HCT116 (cell line): ENCODE data around the gene ARHGAP10. TPM values are rescaled to one million over a fixed set of nuclear protein-coding genes. Genes with fewer than 3 reads are reported as not detected.

Experiments used
- ATAC-seq: fragments of 200-7000 bp; cut with Tn5 transposase; 2 replicates; pipeline ENCODE4 v1.9.1; 2020; ENCODE audit warnings: mild to moderate bottlenecking, moderate library complexity
- BruUV-seq: library from RNA; stranded (reverse); fragments of 400-500 nt; replicated peaks from 2 replicates; lab custom pipeline; 2021; lab: Mats Ljungman, UMichigan
- CTCF ChIA-PET: fragments of 300-600 bp; sonication (Branson Sonifier 250); formaldehyde crosslinking; loops from one replicate; lab custom pipeline; 2021; ENCODE audit warnings: antibody characterized with exemption; lab: Charles Lee
- POLR2A ChIA-PET: fragments of 300-600, 350-600 bp; sonication (Branson Sonifier 250); formaldehyde crosslinking; loops from one replicate; lab custom pipeline; 2021; ENCODE audit warnings: antibody characterized with exemption; lab: Charles Lee
- RAD21 ChIA-PET, 2 experiments: fragments of 300-600 bp; sonication (Branson Sonifier 250); formaldehyde crosslinking; loops; one replicate each; lab custom pipeline; 2023; ENCODE audit warnings: low total read pairs in 2 of 2; ENCODE audit not compliant: uncharacterized antibody in 2 of 2, unreplicated experiment in 2 of 2, low non-redundant PET in 1 of 2; lab: Charles Lee
- DNase-seq: peaks from one replicate; pipeline ENCODE4 v3.0.0-alpha.2; 2010; ENCODE audit warnings: low read depth, low spot score
- H2AFZ ChIP-seq: fragments of 200-600 bp; shearing (Covaris generic), sonication (generic); 2 replicates; pipeline ENCODE4 v1.6.1; 2017; ENCODE audit warnings: low read depth, mixed run types, mixed read lengths, antibody characterized with exemption, low read length; ENCODE audit not compliant: poor library complexity, severe bottlenecking
- H3K27ac ChIP-seq: 2 replicates; pipeline ENCODE4 v1.5.1; 2012; ENCODE audit warnings: low read depth, low read length
- H3K27me3 ChIP-seq: fragments of 200-600 bp; sonication (generic); 2 replicates; pipeline ENCODE4 v1.6.1; 2016; ENCODE audit warnings: mixed run types, low read length, mixed read lengths; ENCODE audit not compliant: insufficient read depth
- H3K36me3 ChIP-seq, 2 experiments: fragments of 200-500 bp in 1 of 2; fragments of 200-600 bp in 1 of 2; sonication (Bioruptor generic) in 1 of 2; sonication (generic) in 1 of 2; 2 replicates each; pipeline versions ENCODE4 v1.5.1 to v1.6.1; 2014 to 2016; ENCODE audit warnings: low read length in 2 of 2, inconsistent platforms in 1 of 2, mixed read lengths in 1 of 2, mixed run types in 1 of 2; ENCODE audit not compliant: insufficient read depth in 2 of 2, control insufficient read depth in 1 of 2
- H3K4me1 ChIP-seq, 2 experiments: fragments of 200-600 bp in 1 of 2; sonication (generic) in 1 of 2; 2 replicates each; pipeline versions ENCODE4 v1.5.1 to v1.6.1; 2012 to 2017; ENCODE audit warnings: low read length in 2 of 2, inconsistent platforms in 1 of 2, mild to moderate bottlenecking in 1 of 2, mixed read lengths in 1 of 2, mixed run types in 1 of 2, moderate library complexity in 1 of 2; ENCODE audit not compliant: insufficient read depth in 2 of 2, control insufficient read depth in 1 of 2
- H3K4me2 ChIP-seq: fragments of 200-600 bp; sonication (generic); 2 replicates; pipeline ENCODE4 v1.6.1; 2017; ENCODE audit warnings: mixed run types, low read length, mixed read lengths
- H3K4me3 ChIP-seq, 2 experiments: fragments of 200-600 bp in 1 of 2; sonication (generic) in 1 of 2; replicated peaks in 1 of 2; 2 replicates each; pipeline ENCODE4 v1.5.1; 2011 to 2016; ENCODE audit warnings: low read length in 2 of 2, control low read depth in 1 of 2, low read depth in 1 of 2, mild to moderate bottlenecking in 1 of 2, mixed read lengths in 1 of 2, mixed run types in 1 of 2
- H3K79me2 ChIP-seq: fragments of 200-600 bp; sonication (generic); 2 replicates; pipeline ENCODE4 v1.6.1; 2017; ENCODE audit warnings: mild to moderate bottlenecking, mixed run types, low read length, moderate library complexity, mixed read lengths; ENCODE audit not compliant: insufficient read depth
- H3K9ac ChIP-seq: fragments of 200-600 bp; sonication (generic); 2 replicates; pipeline ENCODE4 v1.6.1; 2016; ENCODE audit warnings: low read length, mixed read lengths
- H3K9me2 ChIP-seq: fragments of 200-600 bp; sonication (generic), shearing (Covaris generic); 2 replicates; pipeline ENCODE4 v1.6.1; 2017; ENCODE audit warnings: mixed run types, mild to moderate bottlenecking, moderate library complexity; ENCODE audit not compliant: insufficient read depth
- H3K9me3 ChIP-seq, 2 experiments: fragments of 200-500 bp in 1 of 2; fragments of 200-600 bp in 1 of 2; sonication (Bioruptor generic) in 1 of 2; sonication (generic) in 1 of 2; 2 replicates each; pipeline ENCODE4 v1.6.1; 2014 to 2017; ENCODE audit warnings: low read length in 2 of 2, mixed read lengths in 2 of 2, inconsistent platforms in 1 of 2, low read depth in 1 of 2, mild to moderate bottlenecking in 1 of 2, mixed run types in 1 of 2, moderate library complexity in 1 of 2; ENCODE audit not compliant: control insufficient read depth in 1 of 2, insufficient read depth in 1 of 2
- H4K20me1 ChIP-seq: fragments of 200-600 bp; sonication (generic), shearing (Covaris generic); 2 replicates; pipeline ENCODE4 v1.6.1; 2017; ENCODE audit warnings: mixed run types, mild to moderate bottlenecking, moderate library complexity; ENCODE audit not compliant: insufficient read depth
- CBX3 ChIP-seq: IDR thresholded peaks from 2 replicates; pipeline ENCODE4 v1.6.1; 2012; ENCODE audit warnings: low read depth
- CEBPB ChIP-seq: IDR thresholded peaks from 2 replicates; pipeline ENCODE4 v1.6.1; 2012; ENCODE audit warnings: low read depth
- EGR1 ChIP-seq: IDR thresholded peaks from 2 replicates; pipeline ENCODE4 v1.6.1; 2012; ENCODE audit warnings: low read depth
- ELF1 ChIP-seq: IDR thresholded peaks from 2 replicates; pipeline ENCODE4 v1.6.1; 2012; ENCODE audit warnings: low read depth, borderline replicate concordance
- EZH2 ChIP-seq: fragments of 200-600 bp; sonication (generic); IDR thresholded peaks from 2 replicates; pipeline ENCODE4 v1.6.1; 2017; ENCODE audit warnings: antibody characterized with exemption, mixed run types
- EZH2phosphoT487 ChIP-seq: fragments of 200-600 bp; IDR thresholded peaks from 2 replicates; pipeline ENCODE4 v1.6.1; 2018; ENCODE audit warnings: antibody characterized with exemption, borderline replicate concordance
- JUND ChIP-seq: IDR thresholded peaks from 2 replicates; pipeline ENCODE4 v1.6.1; 2012
- RAD21 ChIP-seq: IDR thresholded peaks from 2 replicates; pipeline ENCODE4 v1.6.1; 2012; ENCODE audit warnings: low read depth, mild to moderate bottlenecking
- SIN3A ChIP-seq: IDR thresholded peaks from 2 replicates; pipeline ENCODE4 v1.6.1; 2012; ENCODE audit warnings: low read depth
- SP1 ChIP-seq: IDR thresholded peaks from 2 replicates; pipeline ENCODE4 v1.6.1; 2012; ENCODE audit warnings: low read depth
- SRF ChIP-seq: IDR thresholded peaks from 2 replicates; pipeline ENCODE4 v1.6.1; 2012; ENCODE audit warnings: low read depth
- TCF7L2 ChIP-seq: IDR thresholded peaks from 2 replicates; pipeline ENCODE4 v1.7.0; 2011; ENCODE audit warnings: borderline replicate concordance, inconsistent platforms; ENCODE audit not compliant: insufficient read depth, insufficient read length; ENCODE audit errors: extremely low read depth
- YY1 ChIP-seq: IDR thresholded peaks from 2 replicates; pipeline ENCODE4 v1.6.1; 2011; ENCODE audit warnings: low read length, low read depth, moderate library complexity, mild to moderate bottlenecking; ENCODE audit not compliant: insufficient replicate concordance; ENCODE audit errors: extremely low read depth
- ZFX ChIP-seq: fragments of 450-650 bp; IDR thresholded peaks from 2 replicates; pipeline ENCODE4 v1.6.1; 2017
- ZNF274 ChIP-seq: fragments of 200-500 bp; sonication (Bioruptor generic); IDR thresholded peaks from 2 replicates; pipeline ENCODE4 v1.6.1; 2014; ENCODE audit warnings: mild to moderate bottlenecking, low read depth, low read length, inconsistent platforms
- intact Hi-C: fragments of 100-400 bp; cut with micrococcal nuclease; formaldehyde crosslinking; loops from 2 replicates; pipeline ENCODE4 v1.10.0; 2022
- total RNA-seq: library from RNA; stranded (reverse); gene quantifications from one replicate; pipeline ENCODE4 v1.2.1, GENCODE V29; 2021; ENCODE audit not compliant: unreplicated experiment
- TF ChIP-seq, protein P1 (sequence below): IDR thresholded peaks from 2 replicates; pipeline ENCODE4 v1.6.1; 2011; ENCODE audit warnings: mild to moderate bottlenecking, low read length, moderate library complexity; ENCODE audit not compliant: insufficient replicate concordance; ENCODE audit errors: extremely low read depth
- TF ChIP-seq, protein P2 (sequence below): IDR thresholded peaks from 2 replicates; pipeline ENCODE4 v1.6.1; 2012
- TF ChIP-seq, protein P3 (sequence below), 3 experiments: fragments of 200-600 bp in 1 of 3; sonication (generic) in 1 of 3; IDR thresholded peaks in 2 of 3; conservative IDR thresholded peaks in 1 of 3; 2 replicates each; pipeline ENCODE4 v1.5.1; 2012 to 2017; ENCODE audit warnings: low read depth in 2 of 3, low read length in 2 of 3, antibody characterized with exemption in 1 of 3, borderline replicate concordance in 1 of 3, control low read depth in 1 of 3, mild to moderate bottlenecking in 1 of 3, mixed read lengths in 1 of 3, mixed run types in 1 of 3, moderate library complexity in 1 of 3; ENCODE audit not compliant: insufficient read depth in 1 of 3
- TF ChIP-seq, protein P4 (sequence below): IDR thresholded peaks from 2 replicates; pipeline ENCODE4 v1.6.1; 2012

The ARHGAP10 gene
- total RNA-seq, 1 experiment from 2014 or later: 24.7 TPM

DNA sequence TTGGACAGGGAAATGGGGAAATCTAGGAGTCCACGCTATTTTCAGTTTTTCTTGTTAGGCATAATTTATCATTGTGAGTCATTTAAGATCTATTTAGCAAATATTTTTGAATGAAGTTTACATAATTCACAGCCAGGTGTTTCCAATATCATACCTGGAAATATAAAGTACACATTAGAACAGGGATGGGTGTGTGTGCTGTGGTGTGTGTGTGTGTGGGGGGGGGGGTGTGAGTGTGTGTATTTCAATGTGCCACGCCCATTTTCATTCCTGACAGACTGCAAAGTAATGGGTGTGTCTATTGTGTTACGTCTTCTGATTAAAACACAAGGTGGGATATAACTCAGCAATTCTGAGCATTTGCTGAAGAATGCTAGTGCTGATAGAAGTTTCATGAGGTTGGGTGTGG is 33.2 kb downstream of the ARHGAP10 start (continued):
- TF ChIP-seq, protein P1, sequence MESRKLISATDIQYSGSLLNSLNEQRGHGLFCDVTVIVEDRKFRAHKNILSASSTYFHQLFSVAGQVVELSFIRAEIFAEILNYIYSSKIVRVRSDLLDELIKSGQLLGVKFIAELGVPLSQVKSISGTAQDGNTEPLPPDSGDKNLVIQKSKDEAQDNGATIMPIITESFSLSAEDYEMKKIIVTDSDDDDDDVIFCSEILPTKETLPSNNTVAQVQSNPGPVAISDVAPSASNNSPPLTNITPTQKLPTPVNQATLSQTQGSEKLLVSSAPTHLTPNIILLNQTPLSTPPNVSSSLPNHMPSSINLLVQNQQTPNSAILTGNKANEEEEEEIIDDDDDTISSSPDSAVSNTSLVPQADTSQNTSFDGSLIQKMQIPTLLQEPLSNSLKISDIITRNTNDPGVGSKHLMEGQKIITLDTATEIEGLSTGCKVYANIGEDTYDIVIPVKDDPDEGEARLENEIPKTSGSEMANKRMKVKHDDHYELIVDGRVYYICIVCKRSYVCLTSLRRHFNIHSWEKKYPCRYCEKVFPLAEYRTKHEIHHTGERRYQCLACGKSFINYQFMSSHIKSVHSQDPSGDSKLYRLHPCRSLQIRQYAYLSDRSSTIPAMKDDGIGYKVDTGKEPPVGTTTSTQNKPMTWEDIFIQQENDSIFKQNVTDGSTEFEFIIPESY: no peak
- TF ChIP-seq, protein P2, sequence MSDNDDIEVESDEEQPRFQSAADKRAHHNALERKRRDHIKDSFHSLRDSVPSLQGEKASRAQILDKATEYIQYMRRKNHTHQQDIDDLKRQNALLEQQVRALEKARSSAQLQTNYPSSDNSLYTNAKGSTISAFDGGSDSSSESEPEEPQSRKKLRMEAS: no peak
- no peak for TF ChIP-seq ELF1

DNA sequence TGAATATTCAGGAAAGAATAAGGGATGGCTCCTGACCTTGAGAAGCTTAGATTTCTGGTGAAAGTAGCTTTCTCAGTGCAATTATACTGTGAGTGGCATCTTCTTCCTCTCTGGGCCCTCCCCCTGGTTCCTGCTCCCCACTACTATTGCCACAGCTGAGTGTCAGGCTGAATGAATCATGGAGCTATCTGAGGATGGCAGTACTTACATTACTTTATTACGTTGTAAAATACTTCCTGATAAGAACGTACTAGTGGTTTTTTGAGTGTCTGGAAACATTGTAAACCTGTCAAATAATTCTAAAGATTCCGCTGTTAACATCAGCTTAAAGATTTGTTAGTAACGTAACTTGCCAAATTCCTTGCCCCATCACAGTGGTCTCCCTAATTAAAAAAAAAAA is 36.2 kb downstream of the ARHGAP10 start:
- no TSS peak for BruUV-seq
- Histone ChIP-seq H3K27ac (no peak overlapping the region), H3K4me2 (no peak overlapping the region), H3K4me3 (no peak overlapping the region), H3K27me3 (no peaks in the 10 kb centered on the region), H3K9ac (no peak overlapping the region), H4K20me1 (peaks cover 10% of the 10 kb centered on the region; the same call in 1 of the 2 replicates), H3K36me3 (no peaks in the 10 kb centered on the region), H3K4me1 (peaks cover 7 to 35% of the 10 kb centered on the region in 2 experiments; a peak in 3 of 4 replicates), H3K9me2 (no peaks in the 10 kb centered on the region), H3K79me2 (peaks cover 25% of the 10 kb centered on the region; the same call in 1 of the 2 replicates), H2AFZ (no peak overlapping the region), H3K9me3 (no peaks in the 10 kb centered on the region)
- intact Hi-C loops: no loop called here
- ChIA-PET RAD21 (no interaction called here), CTCF (no interaction called here), POLR2A (no interaction called here)
- DNase-seq: no peak
- ATAC-seq: no peak
- TF ChIP-seq ELF1 (no peak), JUND (no peak), EZH2 (no peak), ZFX (no peak), YY1 (no peak), CBX3 (no peak), SRF (no peak), EGR1 (no peak), EZH2phosphoT487 (no peak), TCF7L2 (no peak), ZNF274 (no peak), SIN3A (no peak), SP1 (no peak), CEBPB (no peak), RAD21 (no peak)
- TF ChIP-seq, protein P3, sequence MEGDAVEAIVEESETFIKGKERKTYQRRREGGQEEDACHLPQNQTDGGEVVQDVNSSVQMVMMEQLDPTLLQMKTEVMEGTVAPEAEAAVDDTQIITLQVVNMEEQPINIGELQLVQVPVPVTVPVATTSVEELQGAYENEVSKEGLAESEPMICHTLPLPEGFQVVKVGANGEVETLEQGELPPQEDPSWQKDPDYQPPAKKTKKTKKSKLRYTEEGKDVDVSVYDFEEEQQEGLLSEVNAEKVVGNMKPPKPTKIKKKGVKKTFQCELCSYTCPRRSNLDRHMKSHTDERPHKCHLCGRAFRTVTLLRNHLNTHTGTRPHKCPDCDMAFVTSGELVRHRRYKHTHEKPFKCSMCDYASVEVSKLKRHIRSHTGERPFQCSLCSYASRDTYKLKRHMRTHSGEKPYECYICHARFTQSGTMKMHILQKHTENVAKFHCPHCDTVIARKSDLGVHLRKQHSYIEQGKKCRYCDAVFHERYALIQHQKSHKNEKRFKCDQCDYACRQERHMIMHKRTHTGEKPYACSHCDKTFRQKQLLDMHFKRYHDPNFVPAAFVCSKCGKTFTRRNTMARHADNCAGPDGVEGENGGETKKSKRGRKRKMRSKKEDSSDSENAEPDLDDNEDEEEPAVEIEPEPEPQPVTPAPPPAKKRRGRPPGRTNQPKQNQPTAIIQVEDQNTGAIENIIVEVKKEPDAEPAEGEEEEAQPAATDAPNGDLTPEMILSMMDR (IDR thresholded peaks at IDR 0.05 in 2 of 3, conservative IDR thresholded peaks at IDR 0.05 in 1 of 3; ENCODE audit: borderline replicate concordance in 1 of 3, insufficient read depth in 1 of 3, low read depth in 2 of 3, low read length in 2 of 3): no peak
- TF ChIP-seq, protein P4, sequence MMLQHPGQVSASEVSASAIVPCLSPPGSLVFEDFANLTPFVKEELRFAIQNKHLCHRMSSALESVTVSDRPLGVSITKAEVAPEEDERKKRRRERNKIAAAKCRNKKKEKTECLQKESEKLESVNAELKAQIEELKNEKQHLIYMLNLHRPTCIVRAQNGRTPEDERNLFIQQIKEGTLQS: no peak
- TF ChIP-seq, protein P1: no peak
- TF ChIP-seq, protein P2: no peak
